GM18868 (cell line): ENCODE measurements around the gene LSAMP.
"Not testable (repeated sequence)": the region's sequence is repeated elsewhere in the genome, so short reads cannot be mapped to it uniquely, and the experiment has no call there.

Experiments used
- ATAC-seq: cut with Tn5 transposase; IDR thresholded peaks from one replicate; pipeline ENCODE4 v1.9.1; 2021; ENCODE audit warnings: mild to moderate bottlenecking, moderate library complexity; ENCODE audit not compliant: unreplicated experiment

The LSAMP gene

GRCh38 chr3:116124166-116124565, 321.1 kb downstream of the LSAMP start:
- ATAC-seq = no peak

GRCh38 chr3:116118475-116119169, 326.7 kb downstream of the LSAMP start:
- ATAC-seq = no peak

- ATAC-seq = no peak
Measured at GRCh38 chr3:116114586-116114985, 330.7 kb downstream of the LSAMP start.

GRCh38 chr3:116112696-116113095, 332.6 kb downstream of the LSAMP start:
- ATAC-seq = no peak

- no peak for ATAC-seq
Measured at GRCh38 chr3:116111765-116112164, 333.5 kb downstream of the LSAMP start.

GRCh38 chr3:116103868-116104530, 341.3 kb downstream of the LSAMP start:
- no peak for ATAC-seq

GRCh38 chr3:116102037-116102436, 343.2 kb downstream of the LSAMP start:
- ATAC-seq = no peak

- ATAC-seq = no peak
Measured at GRCh38 chr3:116097226-116097625, 348.1 kb downstream of the LSAMP start.

- ATAC-seq = no peak
Measured at GRCh38 chr3:116096631-116097030, 348.7 kb downstream of the LSAMP start.

GRCh38 chr3:116093374-116093773, 351.9 kb downstream of the LSAMP start:
- ATAC-seq = no peak

- ATAC-seq = no peak
Measured at GRCh38 chr3:116087426-116087825, 357.9 kb downstream of the LSAMP start.

GRCh38 chr3:116084999-116085791, 360.1 kb downstream of the LSAMP start:
- no peak for ATAC-seq

GRCh38 chr3:116083683-116084082, 361.6 kb downstream of the LSAMP start:
- no peak for ATAC-seq

- ATAC-seq = no peak
Measured at GRCh38 chr3:116078561-116078960, 366.7 kb downstream of the LSAMP start.

GRCh38 chr3:116077557-116077956, 367.7 kb downstream of the LSAMP start:
- ATAC-seq = no peak

- no peak for ATAC-seq
Measured at GRCh38 chr3:116077059-116077458, 368.2 kb downstream of the LSAMP start.

- not testable (repeated sequence) for ATAC-seq
Measured at GRCh38 chr3:116070516-116071278, 374.6 kb downstream of the LSAMP start.

GRCh38 chr3:116070061-116070460, 375.2 kb downstream of the LSAMP start:
- no peak for ATAC-seq

GRCh38 chr3:116069024-116069423, 376.3 kb downstream of the LSAMP start:
- no peak for ATAC-seq

GRCh38 chr3:116067326-116067725, 378.0 kb downstream of the LSAMP start:
- peak; percentile 98 for ATAC-seq

GRCh38 chr3:116065501-116065900, 379.8 kb downstream of the LSAMP start:
- ATAC-seq = no peak
